HG03139 (cell line): ENCODE results near the gene XYLT1.
"Not testable (repeated sequence)": the region's sequence is repeated elsewhere in the genome, so short reads cannot be mapped to it uniquely, and the experiment has no call there.

Source experiments
- ATAC-seq: cut with Tn5 transposase; IDR thresholded peaks from one replicate; pipeline ENCODE4 v1.9.1; 2021; ENCODE audit not compliant: unreplicated experiment

The XYLT1 gene, protein sequence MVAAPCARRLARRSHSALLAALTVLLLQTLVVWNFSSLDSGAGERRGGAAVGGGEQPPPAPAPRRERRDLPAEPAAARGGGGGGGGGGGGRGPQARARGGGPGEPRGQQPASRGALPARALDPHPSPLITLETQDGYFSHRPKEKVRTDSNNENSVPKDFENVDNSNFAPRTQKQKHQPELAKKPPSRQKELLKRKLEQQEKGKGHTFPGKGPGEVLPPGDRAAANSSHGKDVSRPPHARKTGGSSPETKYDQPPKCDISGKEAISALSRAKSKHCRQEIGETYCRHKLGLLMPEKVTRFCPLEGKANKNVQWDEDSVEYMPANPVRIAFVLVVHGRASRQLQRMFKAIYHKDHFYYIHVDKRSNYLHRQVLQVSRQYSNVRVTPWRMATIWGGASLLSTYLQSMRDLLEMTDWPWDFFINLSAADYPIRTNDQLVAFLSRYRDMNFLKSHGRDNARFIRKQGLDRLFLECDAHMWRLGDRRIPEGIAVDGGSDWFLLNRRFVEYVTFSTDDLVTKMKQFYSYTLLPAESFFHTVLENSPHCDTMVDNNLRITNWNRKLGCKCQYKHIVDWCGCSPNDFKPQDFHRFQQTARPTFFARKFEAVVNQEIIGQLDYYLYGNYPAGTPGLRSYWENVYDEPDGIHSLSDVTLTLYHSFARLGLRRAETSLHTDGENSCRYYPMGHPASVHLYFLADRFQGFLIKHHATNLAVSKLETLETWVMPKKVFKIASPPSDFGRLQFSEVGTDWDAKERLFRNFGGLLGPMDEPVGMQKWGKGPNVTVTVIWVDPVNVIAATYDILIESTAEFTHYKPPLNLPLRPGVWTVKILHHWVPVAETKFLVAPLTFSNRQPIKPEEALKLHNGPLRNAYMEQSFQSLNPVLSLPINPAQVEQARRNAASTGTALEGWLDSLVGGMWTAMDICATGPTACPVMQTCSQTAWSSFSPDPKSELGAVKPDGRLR

DNA sequence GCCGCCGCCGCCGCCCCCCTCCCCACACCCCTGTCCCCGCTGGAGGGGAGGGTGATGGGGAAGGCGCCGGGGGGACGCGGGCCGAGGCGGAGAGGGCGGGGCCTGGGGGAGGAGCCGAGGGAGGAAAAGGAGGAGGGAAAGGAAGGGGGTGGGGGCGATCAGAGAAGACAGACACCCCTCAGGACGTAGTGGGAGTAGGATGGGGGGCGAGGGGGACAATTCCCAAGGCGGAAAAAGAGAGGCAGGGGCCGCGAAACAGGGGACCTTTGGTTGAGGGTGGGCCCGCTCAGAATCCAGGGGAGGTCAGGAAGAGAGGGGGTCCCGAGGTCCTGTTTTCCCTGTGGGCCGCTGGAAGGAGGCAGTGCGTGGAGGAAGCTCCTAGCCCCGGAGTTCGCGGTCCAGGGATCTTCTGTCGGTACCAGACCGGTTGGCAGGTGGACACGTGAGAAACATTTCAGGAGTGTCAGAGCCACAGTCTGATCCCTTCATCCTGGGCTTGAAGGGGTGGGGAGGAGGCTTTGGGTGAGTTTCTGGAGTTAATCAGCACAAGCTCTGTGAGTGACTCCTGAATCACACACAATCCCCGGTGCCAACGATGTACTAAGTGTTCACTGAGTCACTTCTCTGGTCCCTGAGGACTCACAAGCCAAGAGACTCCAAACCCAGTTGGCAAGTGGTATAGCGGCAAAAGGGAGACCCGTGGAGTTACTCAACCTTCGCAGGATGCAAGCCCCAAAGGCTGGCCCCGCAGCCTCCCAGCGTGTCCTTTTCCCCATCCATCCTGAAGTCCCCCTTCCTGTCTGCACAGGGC is at the start of gene XYLT1:
XYLT1 (minus strand) TSS at position 53 of the 811 bp plus-strand sequence. CDS start 164 bp downstream, outside the sequence.
- ATAC-seq = no peak

DNA sequence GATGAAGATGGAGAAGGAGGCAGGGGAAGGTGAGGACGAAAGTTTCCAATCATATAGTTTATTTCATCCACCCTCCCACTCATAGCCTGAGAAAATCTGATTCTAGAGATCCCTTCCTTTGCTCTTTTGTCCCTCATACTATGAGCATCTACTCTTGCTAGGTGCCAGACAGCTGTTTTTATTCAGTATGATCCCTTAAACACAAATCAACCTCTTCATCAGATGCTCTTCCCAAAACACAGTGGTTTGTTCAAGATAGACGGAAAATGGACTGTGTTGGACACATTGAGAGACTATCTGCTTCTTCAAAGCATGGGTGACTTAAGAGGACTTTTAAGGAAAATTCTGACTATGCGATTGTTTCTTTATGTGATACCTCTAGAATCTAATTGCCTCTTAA is 49.4 kb upstream of the XYLT1 start:
- ATAC-seq = no peak

DNA sequence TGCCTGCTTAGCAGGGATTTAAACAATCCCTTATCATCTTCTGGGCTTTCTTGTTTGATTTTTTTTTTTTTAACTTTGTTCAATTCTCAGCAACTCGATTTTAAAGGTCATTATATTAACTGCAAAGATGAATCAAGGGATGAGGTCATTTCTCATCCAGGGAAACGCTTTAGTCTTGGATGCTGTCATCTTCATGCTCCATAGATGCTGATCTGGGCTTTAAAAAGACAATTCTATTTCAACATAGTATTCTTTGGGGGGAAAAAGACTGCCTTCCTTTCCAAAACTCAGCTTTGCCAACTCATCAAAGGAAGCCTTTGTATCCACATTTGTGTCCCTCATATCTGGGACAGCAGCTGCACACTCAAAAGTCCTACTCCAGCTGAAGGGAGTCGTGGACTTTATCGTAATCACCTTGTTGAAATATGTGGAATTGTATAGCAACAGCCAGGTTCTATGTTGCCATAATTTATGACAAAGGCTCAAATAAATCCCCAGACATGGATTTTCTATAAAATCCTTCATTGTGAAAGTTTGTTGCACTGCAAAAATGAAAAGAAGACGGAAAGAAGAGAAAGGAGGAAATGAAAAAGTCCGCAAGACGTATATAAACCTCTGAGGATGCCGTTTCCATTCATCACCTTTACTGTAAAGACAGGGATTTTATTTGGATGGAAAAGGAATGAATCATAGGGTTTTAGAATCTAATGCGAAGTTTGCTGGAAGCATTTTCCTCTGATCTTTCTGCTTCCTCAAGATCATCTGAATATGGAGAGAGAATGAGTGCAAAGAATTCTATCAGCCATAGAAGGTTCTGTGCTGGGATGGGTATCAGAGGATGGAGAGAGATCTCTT is 48.6 kb upstream of the XYLT1 start:
- no peak for ATAC-seq

DNA sequence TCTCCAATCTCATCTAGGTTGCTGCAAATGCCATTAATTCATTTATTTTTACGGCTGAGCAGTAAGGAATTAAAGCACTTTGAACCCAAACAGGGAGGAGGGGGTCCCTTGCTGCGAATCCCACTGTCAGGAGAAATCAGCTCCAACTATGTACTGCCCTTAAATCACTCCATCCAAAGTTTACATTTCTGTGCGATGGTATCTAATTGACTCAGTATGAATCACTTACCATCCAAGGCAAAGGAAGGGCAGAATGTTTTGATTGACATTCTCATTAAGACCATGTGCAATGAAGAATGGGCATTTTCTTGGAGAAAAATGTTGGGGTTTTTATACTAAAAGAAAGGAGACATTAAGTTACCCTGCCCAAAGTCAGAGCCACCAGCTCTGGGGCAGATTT is 47.7 kb upstream of the XYLT1 start:
- no peak for ATAC-seq

DNA sequence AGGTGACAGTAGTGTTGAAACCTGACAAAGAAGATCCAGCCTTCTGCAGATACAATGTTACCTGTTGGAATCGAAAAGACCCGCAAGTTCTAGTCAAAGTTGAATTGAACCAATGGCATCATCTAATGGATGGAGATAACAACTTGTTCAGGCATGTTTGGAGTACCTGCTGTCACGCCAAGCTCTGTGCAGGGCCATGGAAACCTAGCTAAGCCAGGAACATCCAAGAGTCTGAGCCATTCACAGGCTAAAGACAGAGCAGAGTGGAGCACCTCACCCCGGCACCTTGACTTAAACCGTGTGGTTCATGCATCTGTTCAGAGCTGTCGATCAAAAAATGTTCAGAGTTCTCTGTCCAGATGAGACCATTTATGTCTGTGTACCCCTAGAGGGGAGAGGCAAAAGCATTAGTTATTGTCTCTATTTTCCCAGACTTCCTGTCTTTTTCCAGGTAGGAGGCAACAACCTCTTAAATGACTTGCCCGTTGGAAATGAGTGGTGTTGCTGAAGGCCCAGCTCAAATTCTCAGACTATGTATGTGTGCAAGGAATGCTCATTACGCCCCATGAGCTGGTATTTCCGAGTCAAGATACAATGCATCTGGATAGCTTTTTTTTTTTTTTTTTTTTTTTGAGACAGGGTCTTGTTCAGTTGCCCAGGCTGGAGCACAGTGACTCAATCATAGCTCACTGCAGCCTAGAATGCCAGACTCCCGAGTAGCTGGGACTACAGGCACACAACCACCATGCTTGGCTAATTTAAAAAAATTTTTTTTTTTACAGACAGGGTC is 44.9 kb upstream of the XYLT1 start:
- ATAC-seq = no peak

DNA sequence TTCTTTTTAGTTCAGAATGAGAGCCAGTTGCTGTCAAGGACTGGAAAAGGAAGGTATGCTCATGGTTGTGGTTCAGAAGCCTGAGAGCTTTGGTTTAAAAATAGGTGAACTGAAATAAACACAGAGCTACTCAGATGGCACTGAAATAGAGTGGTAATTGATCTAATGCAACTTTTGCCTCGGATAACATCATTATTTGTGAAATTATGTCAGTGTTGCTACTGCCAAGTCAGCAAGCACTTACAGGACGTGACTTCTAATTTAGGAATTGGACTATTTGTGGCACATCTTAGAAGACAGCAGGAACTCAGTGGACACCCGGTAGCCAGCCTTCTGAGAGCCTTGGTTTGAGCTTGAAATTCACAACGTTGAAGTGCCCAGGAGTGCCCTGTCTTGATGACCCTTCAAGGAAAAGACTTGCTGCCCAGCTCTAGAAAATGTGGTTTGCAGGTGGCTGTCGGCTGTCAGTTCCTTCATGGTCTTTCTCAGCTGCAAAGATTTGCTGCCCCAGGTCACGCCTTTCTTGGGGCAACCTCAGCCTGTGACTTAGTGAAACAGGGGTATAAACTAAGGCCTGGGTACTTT is 42.0 kb upstream of the XYLT1 start:
- ATAC-seq = no peak

DNA sequence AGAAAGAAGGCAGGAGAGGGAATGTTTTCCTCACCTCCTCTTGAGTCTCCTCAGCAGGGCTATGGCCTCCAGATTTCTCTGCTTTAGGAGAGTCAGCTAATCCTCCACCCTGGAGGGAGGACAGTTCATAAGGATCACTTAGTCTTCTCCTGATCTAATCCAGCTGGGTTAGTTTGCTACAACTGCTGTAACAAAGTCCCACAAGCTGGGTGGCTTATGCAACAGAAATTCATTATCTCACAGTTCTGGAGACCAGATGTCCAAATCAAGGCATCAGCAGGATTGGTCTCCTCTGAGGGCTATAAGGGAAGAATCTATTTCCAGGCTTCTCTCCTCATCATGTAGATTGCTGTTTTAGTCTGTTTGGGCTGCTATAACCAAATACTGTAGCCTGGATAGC is 40.6 kb upstream of the XYLT1 start:
- ATAC-seq = no peak

DNA sequence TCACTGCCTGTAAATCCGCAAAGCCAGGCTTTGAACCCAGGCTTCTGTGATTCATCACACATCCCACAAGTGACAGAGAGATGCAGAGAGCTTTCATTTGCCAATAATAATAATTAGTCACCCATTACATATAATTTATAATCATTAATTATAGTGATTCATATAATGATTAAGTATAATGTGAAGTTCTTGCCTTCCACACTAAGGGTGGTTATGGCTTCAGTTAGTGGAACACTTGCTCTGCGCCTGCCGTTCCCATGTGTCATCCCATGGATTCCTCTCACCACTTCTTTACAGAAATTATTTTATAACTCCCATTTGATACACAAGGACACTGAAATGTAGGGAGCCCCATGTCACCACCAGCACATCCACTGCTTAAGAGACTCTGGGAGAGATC is 39.8 kb upstream of the XYLT1 start:
- no peak for ATAC-seq

DNA sequence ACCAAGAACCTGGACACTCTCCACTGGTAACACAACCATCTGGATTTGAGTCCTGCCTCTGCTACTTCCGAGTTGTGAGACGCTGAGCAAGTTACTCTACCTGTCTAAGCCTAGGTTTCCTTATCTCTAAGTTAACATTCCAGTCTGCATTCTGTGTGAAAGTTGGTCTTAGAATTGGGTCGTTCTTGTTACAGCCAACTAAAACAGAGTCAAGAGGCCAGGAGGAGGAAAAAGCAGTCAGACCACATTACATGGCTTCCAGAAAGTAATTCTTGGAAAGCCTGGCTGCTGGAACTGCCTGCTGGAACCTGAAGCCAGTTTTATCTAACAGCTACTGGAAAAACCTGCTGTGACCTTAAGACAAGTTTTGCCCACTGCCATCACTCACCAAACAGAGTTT is 38.4 kb upstream of the XYLT1 start:
- ATAC-seq = no peak

DNA sequence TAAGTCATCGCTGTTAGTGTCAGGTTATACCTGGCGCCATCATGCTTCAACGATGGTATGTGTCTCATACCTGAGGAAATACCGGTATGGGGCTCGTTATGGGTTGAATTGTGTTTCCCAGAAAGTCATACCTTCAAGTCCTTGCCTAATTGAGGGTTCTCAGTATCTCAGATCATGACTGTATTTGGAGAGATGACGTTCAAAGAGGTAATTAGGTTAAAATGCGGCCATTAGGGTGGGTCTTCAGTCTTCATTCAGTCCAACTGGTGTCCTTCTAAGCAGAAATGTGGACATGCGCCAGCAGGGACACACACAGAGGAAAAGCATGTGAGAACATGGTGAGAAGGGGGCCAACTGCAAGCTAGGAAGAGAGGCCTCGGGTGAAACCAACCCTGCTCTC is 37.5 kb upstream of the XYLT1 start:
- ATAC-seq = no peak

DNA sequence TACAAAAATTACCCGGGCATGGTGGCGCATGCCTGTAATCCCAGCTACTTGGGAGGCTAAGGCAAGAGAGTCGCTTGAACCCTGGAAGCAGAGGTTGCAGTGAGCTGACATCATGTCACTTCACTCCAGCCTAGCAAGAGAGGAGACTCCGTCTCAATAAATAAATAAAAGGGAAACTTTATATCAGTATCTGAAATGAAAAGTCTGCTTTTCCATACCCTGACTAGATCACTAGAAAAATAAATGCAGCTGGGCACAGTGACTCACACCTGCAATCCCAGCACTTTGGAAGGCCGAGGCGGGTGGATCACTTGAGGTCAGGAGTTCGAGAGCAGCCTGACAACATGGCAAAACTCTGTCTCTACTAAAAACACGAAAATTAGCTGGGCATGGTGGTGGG is 36.8 kb upstream of the XYLT1 start:
- ATAC-seq = not testable (repeated sequence)

DNA sequence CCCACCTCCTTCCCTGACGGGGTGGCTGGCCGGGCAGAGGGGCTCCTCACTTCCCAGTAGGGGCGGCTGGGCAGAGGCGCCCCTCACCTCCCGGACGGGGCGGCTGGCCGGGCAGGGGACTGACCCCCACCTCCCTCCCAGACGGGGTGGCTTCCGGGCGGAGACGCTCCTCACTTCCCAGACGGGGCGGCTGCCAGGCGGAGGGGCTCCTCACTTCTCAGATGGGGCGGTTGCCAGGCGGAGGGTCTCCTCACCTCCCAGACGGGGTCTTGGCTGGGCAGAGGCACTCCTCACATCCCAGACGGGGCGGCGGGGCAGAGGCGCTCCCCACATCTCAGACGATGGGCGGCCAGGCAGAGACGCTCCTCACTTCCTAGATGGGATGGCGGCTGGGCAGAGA is 35.1 kb upstream of the XYLT1 start:
- ATAC-seq = not testable (repeated sequence)

DNA sequence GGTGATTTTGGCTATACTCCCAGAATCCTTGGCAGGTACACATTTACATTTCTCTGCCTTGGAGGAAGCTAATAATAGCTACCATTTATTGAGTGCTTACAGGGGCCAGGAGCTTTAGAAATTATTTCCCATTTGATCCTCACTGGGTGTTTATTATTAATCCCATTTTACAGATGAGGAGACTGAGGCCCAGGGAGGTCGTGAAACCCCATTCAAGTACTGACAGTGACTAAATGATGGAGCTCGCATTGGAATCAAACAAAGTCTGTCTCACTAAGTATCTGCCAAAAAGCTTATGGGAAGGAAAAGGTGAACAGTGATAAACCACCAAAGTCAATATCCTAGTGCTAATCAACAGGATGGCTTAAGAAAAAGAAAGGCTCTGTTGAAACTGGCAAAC is 33.3 kb upstream of the XYLT1 start:
- ATAC-seq = no peak

DNA sequence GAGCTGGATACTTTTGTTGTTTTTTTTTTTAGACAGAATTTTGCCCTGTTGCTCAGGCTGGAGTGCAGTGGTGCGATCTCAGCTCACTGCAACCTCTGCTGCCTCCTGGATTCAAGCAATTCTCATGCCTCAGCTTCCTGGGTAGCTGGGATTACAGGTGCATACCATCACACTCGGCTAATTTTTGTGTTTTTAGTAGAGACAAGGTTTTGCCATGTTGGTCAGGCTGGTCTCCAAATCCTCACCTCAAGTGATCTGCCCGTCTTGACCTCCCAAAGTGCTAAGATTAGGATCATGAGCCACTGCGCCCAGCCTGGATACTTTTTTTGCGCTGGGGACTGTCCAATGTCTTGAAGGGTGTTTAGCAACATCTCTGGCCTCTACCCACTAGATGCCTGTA is 32.6 kb upstream of the XYLT1 start:
- ATAC-seq = no peak

DNA sequence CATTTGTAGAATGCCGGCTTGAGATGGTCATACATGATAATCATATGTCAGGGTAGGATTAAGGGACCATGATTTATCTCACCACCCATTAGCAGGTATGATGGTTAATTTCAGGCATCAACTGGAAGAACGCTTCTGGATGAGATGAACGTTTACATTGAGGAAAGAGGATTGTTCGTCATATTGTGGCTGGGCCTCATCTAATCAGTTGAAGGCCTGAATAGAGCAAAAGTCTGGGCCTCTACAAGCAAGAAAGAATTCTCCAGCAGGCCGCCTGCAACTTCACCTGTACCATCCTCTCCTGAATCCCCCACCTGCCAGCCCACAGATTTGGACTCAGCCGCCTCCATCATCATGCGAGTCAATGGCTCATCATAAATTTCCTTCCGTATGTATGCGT is 30.6 kb upstream of the XYLT1 start:
- no peak for ATAC-seq

DNA sequence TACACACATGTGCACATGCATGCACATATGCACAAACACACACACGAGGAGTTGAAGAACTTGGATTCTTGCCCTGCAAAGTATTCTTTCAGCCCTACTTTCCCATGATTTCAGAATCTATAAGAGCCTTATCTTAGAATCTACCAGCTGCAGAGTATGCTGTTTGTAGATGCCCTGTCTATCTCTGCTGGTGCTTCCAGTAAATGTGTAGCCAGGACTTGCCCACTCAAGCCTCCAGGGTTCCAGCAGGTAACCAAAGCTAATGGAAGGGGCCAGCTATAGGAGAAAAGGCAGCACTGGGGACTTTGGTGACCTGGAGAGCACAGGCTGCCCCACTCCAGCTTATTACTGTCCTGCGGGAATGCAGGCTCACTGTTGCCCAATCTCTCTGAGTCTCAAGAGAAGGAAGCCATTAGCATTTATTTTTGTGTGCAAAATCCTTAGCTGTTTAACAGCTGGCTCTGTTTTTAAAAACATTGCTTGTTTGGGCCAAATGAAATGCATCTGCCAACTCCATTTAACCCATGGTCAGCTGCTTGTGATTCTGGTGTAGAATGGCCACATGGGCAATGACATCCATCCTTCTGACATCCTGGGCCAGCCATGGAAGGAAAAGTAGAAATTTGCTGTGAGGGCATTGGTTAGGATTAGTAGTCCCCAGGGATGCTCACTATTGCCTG is 28.6 kb upstream of the XYLT1 start:
- ATAC-seq = no peak

DNA sequence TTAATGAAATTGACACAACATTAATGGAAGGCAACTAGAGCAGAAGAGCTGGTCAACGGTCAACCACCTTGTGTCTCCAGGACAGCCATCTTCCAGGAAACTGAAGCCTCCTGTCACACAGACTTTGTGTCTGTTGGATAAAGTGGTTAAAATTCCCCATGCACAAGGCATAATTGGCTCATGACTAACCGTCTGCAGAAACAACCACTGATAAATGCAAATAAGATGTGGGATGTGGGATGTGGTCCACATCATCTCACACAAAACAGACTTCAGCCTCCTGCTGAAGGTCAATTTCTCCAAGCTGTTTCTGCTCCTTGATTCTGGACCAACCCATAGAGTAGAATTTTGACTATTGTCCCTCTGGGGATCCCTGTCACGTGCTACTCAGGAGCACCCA is 26.9 kb upstream of the XYLT1 start:
- no peak for ATAC-seq

DNA sequence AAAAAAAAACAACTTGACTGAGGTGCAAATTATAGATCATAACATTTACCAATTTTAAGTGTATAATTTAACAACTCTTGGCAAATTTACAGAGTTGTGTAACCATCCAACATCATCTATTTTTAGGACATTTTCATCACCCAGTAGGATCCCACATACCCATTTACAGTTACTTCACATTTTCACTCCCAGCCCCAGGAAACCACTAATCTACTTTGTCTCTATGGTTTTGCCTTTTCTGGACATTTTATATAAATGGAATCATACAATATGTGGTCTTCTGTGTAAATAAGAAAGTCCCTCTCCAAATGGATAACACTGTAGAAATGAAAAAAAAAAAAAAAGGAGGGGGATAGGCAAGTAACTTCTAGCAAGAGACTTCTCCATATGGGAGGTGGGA is 26.1 kb upstream of the XYLT1 start:
- ATAC-seq = no peak

DNA sequence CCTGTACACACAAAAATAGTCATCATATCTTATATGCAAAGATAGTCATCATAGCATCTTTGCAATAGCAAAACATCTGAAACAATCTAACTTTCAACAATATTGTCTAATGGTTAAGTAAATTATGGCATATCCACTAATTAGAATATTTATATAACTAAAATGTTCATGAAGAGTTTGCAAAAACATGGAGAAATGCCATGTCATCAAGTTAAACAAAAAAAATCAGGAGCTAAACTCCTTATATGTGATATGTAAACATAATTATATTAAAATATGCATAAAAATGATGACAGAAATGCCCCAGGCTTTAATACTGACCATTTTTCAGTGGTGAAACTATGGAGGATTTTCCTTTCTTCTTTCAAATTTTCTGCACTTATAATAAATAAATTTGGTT is 22.3 kb upstream of the XYLT1 start:
- ATAC-seq = no peak
